Astrocyte (in vitro differentiated cells and primary cell): ENCODE data around the gene VOPP1.

Experiments
- CTCF ChIP-seq: IDR thresholded peaks from 2 replicates; pipeline ENCODE4 v1.5.1; 2011; ENCODE audit warnings: low read depth, mild to moderate bottlenecking, inconsistent platforms, low read length, moderate library complexity; ENCODE audit not compliant: insufficient read depth
- EZH2 ChIP-seq: IDR thresholded peaks from 2 replicates; pipeline ENCODE4 v1.6.1; 2012; ENCODE audit warnings: mild to moderate bottlenecking, low read length, inconsistent platforms; ENCODE audit not compliant: insufficient read depth

- TF ChIP-seq CTCF: no peak
- TF ChIP-seq EZH2: no peak
These were observed 61.7 kb downstream of the VOPP1 start for GRCh38 chr7:55510621-55511020.
